ENCODE data around the gene GLT1D1. TPM values are rescaled to one million over a fixed set of nuclear protein-coding genes. Genes with fewer than 3 reads are reported as not detected.

GLT1D1 gene
- polyA plus RNA-seq, 3 donors, result 40.6 to 55.6 (median 53.3) TPM

DNA sequence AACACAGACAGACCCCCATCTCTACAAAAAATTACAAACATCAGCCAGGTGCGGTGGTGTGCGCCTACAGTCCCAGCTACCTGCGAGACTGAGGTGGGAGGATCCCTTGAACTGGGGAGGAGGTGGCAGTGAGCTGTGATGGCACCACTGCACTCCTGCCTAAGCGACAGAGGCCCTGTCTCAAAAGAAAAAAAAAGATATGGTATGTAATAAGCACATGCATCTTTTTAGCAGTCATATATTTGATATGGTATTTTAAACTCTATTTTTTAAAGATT lies 36.7 kb upstream of the GLT1D1 start:
- Histone ChIP-seq H3K4me3 (replicated peaks in 1 of 3; ENCODE audit: low read depth in 2 of 3, low read length in 3 of 3) (peak overlapping the region in 1 of 3 experiments; percentile 41), H3K27ac (ENCODE audit: low read depth in 1 of 2, low read length in 2 of 2) (peak overlapping the region; percentile 48 to 82), H2AFZ (ENCODE audit: insufficient read depth, low read depth, low read length, poor library complexity, severe bottlenecking) (no peak overlapping the region), H3K9ac (ENCODE audit: insufficient read depth, low read length, poor library complexity, severe bottlenecking) (no peak overlapping the region), H3K27me3 (ENCODE audit: control insufficient read depth in 2 of 2, insufficient read depth in 2 of 2, low read length in 2 of 2) (no peaks in the 10 kb centered on the region), H3K79me2 (ENCODE audit: insufficient read depth, low read length) (peaks cover 100% of the 10 kb centered on the region), H3K4me1 (ENCODE audit: control insufficient read depth in 1 of 2, insufficient read depth in 2 of 2, low read length in 2 of 2) (peaks cover 56 to 65% of the 10 kb centered on the region in 2 donors), H3K9me3 (replicated peaks in 1 of 2; ENCODE audit: control insufficient read depth in 1 of 2, insufficient read depth in 1 of 2, low read length in 2 of 2) (no peaks in the 10 kb centered on the region), H3K4me2 (replicated peaks; ENCODE audit: extremely low read depth, low read length, poor library complexity, severe bottlenecking) (no peak overlapping the region), H3K36me3 (replicated peaks in 1 of 2; ENCODE audit: control insufficient read depth in 1 of 2, insufficient read depth in 2 of 2, low read length in 2 of 2) (peaks cover 22 to 42% of the 10 kb centered on the region in 2 donors), H4K20me1 (ENCODE audit: insufficient read depth, low read length) (peaks cover 77% of the 10 kb centered on the region)
- DNase-seq, result no peak
- intact Hi-C loops (cut with micrococcal nuclease), result loop anchor here in 1 of 2 donors (5.0 kb wide), 1 partner anchor 36 kb away; the partner anchor contains the start of gene GLT1D1
- Mint-ChIP-seq H3K4me3 (no peak overlapping the region), H3K4me1 (peaks cover 60% of the 10 kb centered on the region), H3K27ac (peak overlapping the region; percentile 28 to 93 (median 86)), H3K36me3 (peaks cover 48 to 67% of the 10 kb centered on the region in 2 donors), H3K9me3 (no peaks in the 10 kb centered on the region), H3K27me3 (ENCODE audit: low read depth in 3 of 3) (no peaks in the 10 kb centered on the region)
- WGBS (ENCODE audit: insufficient coverage), result no CpG with 5 or more reads among the region's 4 CpGs
- TF ChIP-seq CTCF (IDR thresholded peaks at IDR 0.05), result no peak

- no peak for TF ChIP-seq CTCF (IDR thresholded peaks at IDR 0.05)
- H3K4me1 Mint-ChIP-seq, result peaks cover 63% of the 10 kb centered on the region
- H3K36me3 ChIP-seq (replicated peaks in 1 of 2; ENCODE audit: control insufficient read depth in 1 of 2, insufficient read depth in 2 of 2, low read length in 2 of 2), result peaks cover 22 to 35% of the 10 kb centered on the region in 2 donors
- H2AFZ ChIP-seq (ENCODE audit: insufficient read depth, low read depth, low read length, poor library complexity, severe bottlenecking), result no peak overlapping the region
- peaks cover 48 to 61% of the 10 kb centered on the region in 2 donors for H3K36me3 Mint-ChIP-seq
- H3K4me2 ChIP-seq (replicated peaks; ENCODE audit: extremely low read depth, low read length, poor library complexity, severe bottlenecking), result peak overlapping the region; percentile 52
- H3K4me3 Mint-ChIP-seq, result peak overlapping the region; percentile 18 to 69
- WGBS (ENCODE audit: insufficient coverage), result 0% methylated on average over 3 of the region's 8 CpGs
- peak overlapping the region; percentile 82 for H3K27ac ChIP-seq (ENCODE audit: low read depth in 1 of 2, low read length in 2 of 2)
- H3K4me1 ChIP-seq (ENCODE audit: control insufficient read depth in 1 of 2, insufficient read depth in 2 of 2, low read length in 2 of 2), result peaks cover 61 to 68% of the 10 kb centered on the region in 2 donors
- no peaks in the 10 kb centered on the region for H3K27me3 ChIP-seq (ENCODE audit: control insufficient read depth in 2 of 2, insufficient read depth in 2 of 2, low read length in 2 of 2)
- H3K9me3 Mint-ChIP-seq, result no peaks in the 10 kb centered on the region
- peak; percentile 66 to 84 (median 67) for DNase-seq
- peaks cover 100% of the 10 kb centered on the region for H3K79me2 ChIP-seq (ENCODE audit: insufficient read depth, low read length)
- peaks cover 75% of the 10 kb centered on the region for H4K20me1 ChIP-seq (ENCODE audit: insufficient read depth, low read length)
- no peaks in the 10 kb centered on the region for H3K9me3 ChIP-seq (replicated peaks in 1 of 2; ENCODE audit: control insufficient read depth in 1 of 2, insufficient read depth in 1 of 2, low read length in 2 of 2)
- no peaks in the 10 kb centered on the region for H3K27me3 Mint-ChIP-seq (ENCODE audit: low read depth in 3 of 3)
- peak overlapping the region in 1 of 3 experiments; percentile 41 for H3K4me3 ChIP-seq (replicated peaks in 1 of 3; ENCODE audit: low read depth in 2 of 3, low read length in 3 of 3)
- intact Hi-C loops (cut with micrococcal nuclease), result loop anchor here in 1 of 2 donors (5.0 kb wide), 1 partner anchor 35 kb away; the partner anchor contains the start of gene GLT1D1
- H3K27ac Mint-ChIP-seq, result peak overlapping the region; percentile 87 to 94 (median 92)
- H3K9ac ChIP-seq (ENCODE audit: insufficient read depth, low read length, poor library complexity, severe bottlenecking), result peak overlapping the region; percentile 10
Measured at GRCh38 chr12:128817111-128818015, 35.9 kb upstream of the GLT1D1 start.

Measured in CD14-positive monocyte (primary cell).